CD1c-positive myeloid dendritic cell (primary cell): Measurements from ENCODE around the gene SSTR4.

ENCODE experiments used
- DNase-seq: peaks from one replicate; pipeline ENCODE4 v3.0.0-alpha.2; 2016; ENCODE audit errors: extremely low spot score

The SSTR4 gene

GRCh38 chr20:23018432-23018831 is 16.7 kb upstream of the SSTR4 start:
- no peak for DNase-seq

DNA sequence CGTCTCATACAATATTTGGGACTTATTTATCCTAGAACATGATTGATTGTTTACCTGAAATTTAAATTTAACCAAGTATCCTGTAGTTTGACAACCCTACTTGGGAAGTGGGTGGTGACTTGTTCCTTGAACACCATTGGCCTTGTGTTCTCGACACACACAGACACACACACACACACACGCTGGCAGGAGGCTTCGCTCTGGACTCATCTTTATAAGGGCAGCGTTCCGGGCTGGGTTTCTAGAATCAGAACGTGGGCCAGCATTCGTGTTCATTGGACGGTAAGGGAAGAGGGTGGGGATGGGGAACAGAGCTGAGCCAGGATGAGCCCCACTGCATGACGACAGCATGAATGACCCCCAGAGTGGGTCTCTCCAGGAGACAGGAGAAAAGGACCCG is 16.2 kb upstream of the SSTR4 start:
- DNase-seq: no peak

GRCh38 chr20:23019403-23019802 is 15.7 kb upstream of the SSTR4 start:
- no peak for DNase-seq

DNA sequence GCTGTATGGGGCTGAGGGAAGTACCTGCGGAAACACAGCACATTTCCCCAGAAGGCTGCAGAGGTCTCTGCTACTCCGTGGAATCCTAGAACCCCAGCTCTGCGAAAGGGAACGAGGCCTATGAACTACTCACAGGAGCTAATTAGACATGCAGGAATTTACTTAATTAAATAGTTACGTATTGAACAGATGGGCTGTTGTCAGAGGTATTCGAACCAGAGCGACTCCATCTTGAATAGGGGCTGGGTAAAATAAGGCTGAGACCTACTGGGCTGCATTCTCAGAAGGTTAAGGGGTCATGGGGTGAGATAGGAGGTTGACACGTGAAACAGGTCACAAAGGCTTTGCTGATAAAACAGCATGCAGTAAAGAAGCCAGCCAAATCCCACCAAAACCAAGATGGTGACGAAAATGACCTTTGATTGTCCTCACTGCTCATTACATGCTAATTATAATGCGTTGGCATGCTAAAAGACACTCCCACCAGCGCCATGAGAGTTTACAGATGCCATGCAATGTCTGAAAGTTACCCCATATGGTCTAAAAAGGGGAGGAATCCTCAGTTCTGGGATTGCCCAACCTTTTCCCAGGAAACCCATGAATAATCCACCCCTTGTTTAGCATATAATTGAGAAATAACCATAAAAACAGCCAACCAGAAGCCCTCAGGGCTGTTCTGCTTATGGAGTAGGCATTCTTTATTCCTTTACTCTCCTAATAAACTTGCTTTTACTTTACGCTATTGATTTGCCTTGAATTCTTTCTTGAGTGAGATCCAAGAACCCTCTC is 14.7 kb upstream of the SSTR4 start:
- DNase-seq: peak; percentile 38

DNA sequence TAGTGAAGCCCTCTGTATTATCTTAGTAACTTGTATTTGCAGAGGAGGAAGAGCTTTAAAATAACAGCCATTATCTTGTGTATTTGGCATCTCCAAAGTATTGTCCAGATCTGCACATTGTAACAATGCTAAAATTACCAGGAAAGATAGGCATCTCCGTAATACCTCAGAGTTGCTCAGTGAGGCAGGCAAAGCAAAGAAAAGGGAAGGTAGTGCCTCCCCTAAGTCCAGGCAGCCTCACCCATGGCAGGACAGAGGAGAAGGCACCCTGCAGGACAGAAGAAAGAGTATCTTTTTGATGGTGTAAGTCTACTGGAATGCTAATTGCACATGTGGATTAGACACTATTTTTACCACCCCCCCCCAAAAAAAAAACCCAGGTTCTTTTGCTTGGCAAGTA is 13.6 kb upstream of the SSTR4 start:
- DNase-seq: no peak

GRCh38 chr20:23021951-23022350 is 13.2 kb upstream of the SSTR4 start:
- peak; percentile 11 for DNase-seq

DNA sequence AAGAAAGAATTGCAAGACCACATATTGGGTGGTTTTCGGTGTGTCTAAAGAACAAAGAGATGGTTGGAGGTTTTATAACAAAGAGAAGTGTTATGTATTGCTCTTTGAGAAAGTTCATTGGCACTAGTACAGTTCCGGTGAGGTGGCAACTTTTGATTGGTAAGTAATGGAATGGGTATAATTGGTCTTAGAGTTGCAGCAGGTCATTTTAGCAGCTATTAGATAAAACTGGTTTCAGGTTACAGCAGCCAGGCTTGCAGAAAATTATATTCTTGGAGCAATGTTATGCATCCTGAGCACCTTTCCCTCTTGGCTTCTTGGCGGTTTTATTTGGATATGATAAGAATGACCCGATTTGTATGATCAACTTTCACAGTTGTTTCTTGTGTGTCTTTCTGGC is 12.3 kb upstream of the SSTR4 start:
- no peak for DNase-seq

GRCh38 chr20:23023621-23024177 is 11.4 kb upstream of the SSTR4 start:
- DNase-seq: peak; percentile 33

DNA sequence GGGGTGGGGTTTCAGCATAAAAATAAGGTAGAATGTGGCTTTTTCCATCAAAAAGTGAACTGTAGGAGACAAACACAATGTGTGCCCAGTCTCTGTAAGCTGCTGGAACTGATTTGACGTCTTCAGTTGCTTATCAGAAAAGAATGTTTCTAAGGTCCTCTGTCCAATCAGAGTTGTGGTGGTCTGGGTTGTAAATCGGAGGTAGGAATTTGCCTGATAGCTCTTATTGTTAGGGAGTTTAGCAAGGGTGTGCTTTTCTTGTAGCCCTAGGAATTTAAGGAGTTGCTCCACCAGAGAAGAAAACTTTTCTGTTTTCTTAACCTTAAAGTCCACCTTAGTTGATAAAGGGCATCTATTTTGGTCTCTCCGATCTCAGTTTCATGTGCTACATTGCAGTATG is 10.4 kb upstream of the SSTR4 start:
- DNase-seq: no peak

- DNase-seq: peak; percentile 89
Observed at GRCh38 chr20:23025503-23025902, 9.6 kb upstream of the SSTR4 start.

- peak; percentile 73 for DNase-seq
Observed at GRCh38 chr20:23027721-23028120, 7.4 kb upstream of the SSTR4 start.

- no peak for DNase-seq
Observed at GRCh38 chr20:23028392-23028791, 6.7 kb upstream of the SSTR4 start.

- peak; percentile 91 for DNase-seq
Observed at GRCh38 chr20:23029324-23029723, 5.8 kb upstream of the SSTR4 start.

GRCh38 chr20:23031346-23031745 is 3.8 kb upstream of the SSTR4 start:
- no peak for DNase-seq

- no peak for DNase-seq
Observed at GRCh38 chr20:23032056-23032749, 2.9 kb upstream of the SSTR4 start.

- DNase-seq: no peak
Observed at GRCh38 chr20:23032750-23033078, 2.4 kb upstream of the SSTR4 start.

DNA sequence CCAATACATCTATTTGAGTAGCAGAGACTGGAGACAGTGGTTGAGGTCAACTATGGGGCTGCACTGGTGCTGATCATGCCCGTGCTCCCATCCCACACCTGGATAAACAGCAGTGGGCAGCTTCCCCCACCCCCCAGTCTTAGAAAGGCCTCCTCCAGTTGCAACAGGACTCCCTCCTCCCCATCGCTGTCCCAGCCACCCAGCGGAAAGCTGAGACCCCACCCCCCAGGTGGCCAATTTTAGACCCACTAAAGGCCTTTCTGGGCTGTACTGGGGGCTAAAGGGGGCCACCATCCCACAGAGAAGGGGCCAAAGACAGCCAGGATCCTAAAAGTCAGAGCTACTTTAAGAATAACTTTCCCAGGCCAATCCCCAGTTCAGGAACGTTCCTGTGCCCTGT is 1.2 kb upstream of the SSTR4 start:
- DNase-seq: no peak

DNA sequence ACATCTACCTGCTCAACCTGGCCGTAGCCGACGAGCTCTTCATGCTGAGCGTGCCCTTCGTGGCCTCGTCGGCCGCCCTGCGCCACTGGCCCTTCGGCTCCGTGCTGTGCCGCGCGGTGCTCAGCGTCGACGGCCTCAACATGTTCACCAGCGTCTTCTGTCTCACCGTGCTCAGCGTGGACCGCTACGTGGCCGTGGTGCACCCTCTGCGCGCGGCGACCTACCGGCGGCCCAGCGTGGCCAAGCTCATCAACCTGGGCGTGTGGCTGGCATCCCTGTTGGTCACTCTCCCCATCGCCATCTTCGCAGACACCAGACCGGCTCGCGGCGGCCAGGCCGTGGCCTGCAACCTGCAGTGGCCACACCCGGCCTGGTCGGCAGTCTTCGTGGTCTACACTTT is 619 bp downstream of the SSTR4 start:
- no peak for DNase-seq

DNA sequence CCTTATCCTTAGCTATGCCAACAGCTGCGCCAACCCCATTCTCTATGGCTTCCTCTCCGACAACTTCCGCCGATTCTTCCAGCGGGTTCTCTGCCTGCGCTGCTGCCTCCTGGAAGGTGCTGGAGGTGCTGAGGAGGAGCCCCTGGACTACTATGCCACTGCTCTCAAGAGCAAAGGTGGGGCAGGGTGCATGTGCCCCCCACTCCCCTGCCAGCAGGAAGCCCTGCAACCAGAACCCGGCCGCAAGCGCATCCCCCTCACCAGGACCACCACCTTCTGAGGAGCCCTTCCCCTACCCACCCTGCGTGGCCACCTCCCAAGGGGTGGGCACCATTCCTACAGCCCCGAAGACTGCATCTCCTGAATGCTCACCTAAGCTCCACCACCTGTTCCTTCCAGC is 1.3 kb downstream of the SSTR4 start:
- no peak for DNase-seq

GRCh38 chr20:23037017-23037481 is 1.9 kb downstream of the SSTR4 start:
- no peak for DNase-seq

DNA sequence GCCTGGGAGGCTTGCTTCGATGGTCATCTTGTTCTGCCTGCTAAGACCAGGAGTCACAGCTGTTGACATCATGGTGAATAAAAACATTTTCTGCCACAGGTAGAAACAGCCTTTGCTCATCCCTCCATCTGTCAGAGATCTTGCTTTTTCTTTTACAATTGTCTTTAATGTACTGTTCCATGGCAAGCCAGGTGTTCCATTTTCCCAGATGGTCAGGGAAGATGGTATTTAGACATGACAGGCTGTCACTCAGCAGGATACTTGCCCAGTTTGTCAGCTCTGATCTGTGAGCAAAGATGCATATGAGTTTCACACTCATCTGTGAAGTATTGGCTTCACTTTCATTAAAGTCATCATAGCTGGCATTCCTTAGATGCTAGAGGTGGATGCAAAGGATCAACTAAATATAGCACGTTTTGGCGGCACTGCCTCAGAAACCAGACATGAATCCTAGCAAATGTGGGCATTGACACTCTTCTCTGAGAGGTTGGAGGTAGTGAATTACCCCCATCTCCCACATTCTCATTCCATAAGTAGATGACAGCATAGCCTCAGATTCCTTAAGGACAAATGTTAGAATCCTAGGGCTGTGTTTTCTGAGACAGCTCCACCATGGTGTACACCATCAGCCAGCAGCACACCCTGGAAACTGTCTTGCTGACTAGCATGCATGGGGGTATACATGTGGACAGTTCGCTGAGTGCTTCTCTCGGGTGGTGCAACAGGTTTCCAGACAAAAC is 4.2 kb downstream of the SSTR4 start:
- no peak for DNase-seq

- DNase-seq: no peak
Observed at GRCh38 chr20:23039885-23040508, 4.9 kb downstream of the SSTR4 start.
